ENCODE results near the gene LINGO1. TPM values are rescaled to one million over a fixed set of nuclear protein-coding genes. Genes with fewer than 3 reads are reported as not detected.

Gene LINGO1
- total RNA-seq, 1 donor from 2014 or later: 4.5 TPM

DNA sequence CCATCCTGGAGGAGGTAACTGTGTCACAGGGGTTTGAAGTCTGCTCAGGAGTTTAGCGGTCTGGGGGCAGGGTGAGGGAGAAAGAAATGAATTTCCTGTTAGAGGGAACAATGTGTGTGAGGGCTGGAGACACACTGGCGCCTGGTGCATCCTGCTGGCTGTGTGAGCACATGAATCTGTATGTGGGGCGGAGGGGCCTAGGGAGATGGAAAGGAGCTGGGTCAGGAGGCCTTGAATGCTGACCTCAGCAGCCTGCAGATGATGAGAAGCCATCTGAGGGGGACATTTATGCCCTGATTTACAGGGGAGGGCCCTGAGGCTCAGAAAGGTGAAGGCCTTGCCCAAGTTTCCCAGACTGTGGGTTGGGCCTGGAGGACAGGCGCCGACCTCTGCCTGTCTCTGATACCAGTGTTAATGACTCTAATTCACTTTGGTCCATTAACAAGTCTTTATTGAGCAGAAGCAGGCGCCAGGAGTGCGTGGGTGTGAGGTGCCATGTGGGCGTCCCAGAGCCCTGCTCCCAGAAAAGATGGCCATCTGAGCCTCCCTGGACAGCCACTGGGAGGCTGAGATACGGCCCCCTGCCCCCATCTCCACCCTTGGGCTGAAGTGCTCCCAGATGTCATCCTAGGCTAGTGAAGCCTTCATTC is 34.8 kb downstream of the LINGO1 start:
- DNase-seq (ENCODE audit: low read depth): no peak
- FAIRE-seq: no peak

DNA sequence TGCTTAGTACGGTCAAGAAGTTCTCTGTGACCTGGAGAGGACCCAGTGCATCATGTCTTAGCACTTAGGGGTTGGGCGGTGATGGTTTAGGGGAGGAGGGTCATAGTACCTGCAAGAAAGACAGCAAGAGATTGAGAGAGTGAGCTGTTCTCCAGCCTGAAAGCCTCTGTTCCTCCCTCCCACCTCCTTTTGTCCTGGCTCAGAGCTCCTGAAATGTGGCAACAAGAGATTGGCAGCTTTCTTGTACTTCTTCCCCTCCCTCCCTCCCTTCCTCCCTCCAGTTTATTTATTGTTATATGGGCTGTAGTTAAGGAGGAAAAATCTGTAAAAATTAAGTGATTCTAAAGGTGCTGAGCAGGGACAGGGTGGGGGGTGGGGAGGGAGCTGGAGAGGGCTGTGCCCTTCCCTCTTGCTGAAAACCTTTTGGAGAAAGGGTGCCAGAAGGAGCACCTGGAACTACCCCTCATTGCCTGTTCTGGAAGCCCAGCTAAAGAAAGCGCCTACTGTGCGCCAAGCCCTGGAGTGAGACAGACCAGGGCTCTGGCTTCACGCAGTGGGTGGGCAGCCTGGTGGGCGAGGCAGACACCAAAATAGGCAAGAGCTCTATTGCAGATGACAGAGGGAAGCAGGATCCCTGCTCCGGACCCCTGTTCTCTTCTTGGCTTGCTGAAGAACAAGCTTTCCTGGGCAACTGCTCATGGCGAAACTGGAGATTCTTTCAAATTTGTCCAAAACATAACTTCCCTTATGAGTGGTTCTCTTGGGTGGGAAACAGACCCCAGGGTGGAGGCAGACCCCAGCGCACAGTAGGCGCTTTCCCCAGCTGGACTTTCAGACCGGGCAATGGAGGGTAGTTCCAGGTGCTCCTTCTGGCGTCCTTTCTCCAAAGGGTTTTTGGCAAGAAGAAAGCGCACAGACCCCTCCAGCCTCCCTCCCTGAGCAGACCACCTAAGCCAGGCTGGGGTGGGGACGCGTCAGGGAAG is 35.6 kb downstream of the LINGO1 start:
- no peak overlapping the region for H3K4me3 Mint-ChIP-seq (ENCODE audit: unreplicated experiment)
- FAIRE-seq (no peak), DNase-seq (ENCODE audit: low read depth) (no peak)
- no peaks in the 10 kb centered on the region for H3K79me2 ChIP-seq (ENCODE audit: insufficient read depth, low read length)
- peaks cover under 1% of the 10 kb centered on the region for H3K9me3 Mint-ChIP-seq (ENCODE audit: unreplicated experiment)
- no peak overlapping the region for H3K9ac ChIP-seq (ENCODE audit: low read length)
- H4K20me1 ChIP-seq (ENCODE audit: insufficient read depth, low read length): no peaks in the 10 kb centered on the region
- H3K4me1 Mint-ChIP-seq (ENCODE audit: low read depth, unreplicated experiment): peaks cover 1% of the 10 kb centered on the region
- no peaks in the 10 kb centered on the region for H3K27me3 ChIP-seq (ENCODE audit: insufficient read depth, low read length)
- no peaks in the 10 kb centered on the region for H3K4me1 ChIP-seq (ENCODE audit: insufficient read depth, low read length)
- TF ChIP-seq EZH2 (IDR thresholded peaks at IDR 0.05; ENCODE audit: insufficient read depth, low read length): no peak
- TF ChIP-seq, protein P1, sequence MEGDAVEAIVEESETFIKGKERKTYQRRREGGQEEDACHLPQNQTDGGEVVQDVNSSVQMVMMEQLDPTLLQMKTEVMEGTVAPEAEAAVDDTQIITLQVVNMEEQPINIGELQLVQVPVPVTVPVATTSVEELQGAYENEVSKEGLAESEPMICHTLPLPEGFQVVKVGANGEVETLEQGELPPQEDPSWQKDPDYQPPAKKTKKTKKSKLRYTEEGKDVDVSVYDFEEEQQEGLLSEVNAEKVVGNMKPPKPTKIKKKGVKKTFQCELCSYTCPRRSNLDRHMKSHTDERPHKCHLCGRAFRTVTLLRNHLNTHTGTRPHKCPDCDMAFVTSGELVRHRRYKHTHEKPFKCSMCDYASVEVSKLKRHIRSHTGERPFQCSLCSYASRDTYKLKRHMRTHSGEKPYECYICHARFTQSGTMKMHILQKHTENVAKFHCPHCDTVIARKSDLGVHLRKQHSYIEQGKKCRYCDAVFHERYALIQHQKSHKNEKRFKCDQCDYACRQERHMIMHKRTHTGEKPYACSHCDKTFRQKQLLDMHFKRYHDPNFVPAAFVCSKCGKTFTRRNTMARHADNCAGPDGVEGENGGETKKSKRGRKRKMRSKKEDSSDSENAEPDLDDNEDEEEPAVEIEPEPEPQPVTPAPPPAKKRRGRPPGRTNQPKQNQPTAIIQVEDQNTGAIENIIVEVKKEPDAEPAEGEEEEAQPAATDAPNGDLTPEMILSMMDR (IDR thresholded peaks at IDR 0.05; ENCODE audit: insufficient read depth, low read depth, low read length): no peak
- H3K4me2 ChIP-seq (ENCODE audit: low read length): no peak overlapping the region
- H2AFZ ChIP-seq (ENCODE audit: low read depth, low read length): no peak overlapping the region
- no peaks in the 10 kb centered on the region for H3K36me3 ChIP-seq (ENCODE audit: insufficient read depth, low read length)
- H3K27ac ChIP-seq (ENCODE audit: low read depth, low read length): no peak overlapping the region
- H3K9me3 ChIP-seq (ENCODE audit: insufficient read depth, low read depth, low read length): no peaks in the 10 kb centered on the region
- no peak overlapping the region for H3K4me3 ChIP-seq (ENCODE audit: insufficient read depth, low read depth, low read length)
- peaks cover 12% of the 10 kb centered on the region for H3K27me3 Mint-ChIP-seq (ENCODE audit: low read depth, unreplicated experiment)
- H3K36me3 Mint-ChIP-seq (ENCODE audit: low read depth, unreplicated experiment): no peaks in the 10 kb centered on the region
- H3K27ac Mint-ChIP-seq (ENCODE audit: unreplicated experiment): no peak overlapping the region

More for the DNA sequence above, 34.8 kb downstream of the LINGO1 start:
- no peak overlapping the region for H3K9ac ChIP-seq (ENCODE audit: low read length)
- peaks cover 12% of the 10 kb centered on the region for H3K27me3 Mint-ChIP-seq (ENCODE audit: low read depth, unreplicated experiment)
- TF ChIP-seq, protein P1 (IDR thresholded peaks at IDR 0.05; ENCODE audit: insufficient read depth, low read depth, low read length): no peak
- no peak for TF ChIP-seq EZH2 (IDR thresholded peaks at IDR 0.05; ENCODE audit: insufficient read depth, low read length)
- H3K79me2 ChIP-seq (ENCODE audit: insufficient read depth, low read length): no peaks in the 10 kb centered on the region
- no peaks in the 10 kb centered on the region for H4K20me1 ChIP-seq (ENCODE audit: insufficient read depth, low read length)
- no peak overlapping the region for H3K27ac ChIP-seq (ENCODE audit: low read depth, low read length)
- no peak overlapping the region for H3K27ac Mint-ChIP-seq (ENCODE audit: unreplicated experiment)
- H3K4me3 ChIP-seq (ENCODE audit: insufficient read depth, low read depth, low read length): no peak overlapping the region
- H3K4me1 Mint-ChIP-seq (ENCODE audit: low read depth, unreplicated experiment): peaks cover 5% of the 10 kb centered on the region
- no peaks in the 10 kb centered on the region for H3K36me3 ChIP-seq (ENCODE audit: insufficient read depth, low read length)
- H3K36me3 Mint-ChIP-seq (ENCODE audit: low read depth, unreplicated experiment): no peaks in the 10 kb centered on the region
- no peak overlapping the region for H3K4me3 Mint-ChIP-seq (ENCODE audit: unreplicated experiment)
- peaks cover 6% of the 10 kb centered on the region for H3K9me3 Mint-ChIP-seq (ENCODE audit: unreplicated experiment)
- no peak overlapping the region for H3K4me2 ChIP-seq (ENCODE audit: low read length)
- no peak overlapping the region for H2AFZ ChIP-seq (ENCODE audit: low read depth, low read length)
- H3K9me3 ChIP-seq (ENCODE audit: insufficient read depth, low read depth, low read length): no peaks in the 10 kb centered on the region
- H3K27me3 ChIP-seq (ENCODE audit: insufficient read depth, low read length): no peaks in the 10 kb centered on the region
- H3K4me1 ChIP-seq (ENCODE audit: insufficient read depth, low read length): no peaks in the 10 kb centered on the region
